ENCODE measurements around the gene CCR7. TPM values are rescaled to one million over a fixed set of nuclear protein-coding genes. Genes with fewer than 3 reads are reported as not detected.

CCR7 gene
- total RNA-seq, 1 donor = not detected

DNA sequence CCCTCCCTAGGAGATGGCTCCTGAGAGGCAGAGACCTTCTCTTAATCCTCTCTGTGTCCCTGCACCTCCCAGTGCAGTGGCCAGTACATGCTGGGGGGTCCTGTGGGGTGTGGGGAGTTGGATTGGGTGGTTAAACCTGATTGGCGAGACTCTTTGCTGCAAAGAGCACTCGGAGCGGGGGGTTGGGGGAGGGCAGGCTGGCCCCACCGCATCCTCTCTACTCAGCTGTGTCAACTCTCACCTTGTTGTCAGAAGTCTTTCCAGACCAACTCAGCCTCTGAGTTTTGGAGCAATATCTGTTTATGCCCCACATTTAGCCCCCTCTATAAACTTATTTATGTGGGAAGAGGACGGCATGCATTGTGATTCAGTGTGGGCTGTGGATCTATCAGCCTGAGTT, 42.4 kb upstream of the CCR7 start:
- TF ChIP-seq CTCF (IDR thresholded peaks at IDR 0.05; ENCODE audit: extremely low read depth, low read depth, low read length) = no peak
- no peak overlapping the region for H3K4me2 ChIP-seq (ENCODE audit: insufficient read depth, low read length)
- no peaks in the 10 kb centered on the region for H3K27me3 ChIP-seq (ENCODE audit: insufficient read depth, low read length)
- H3K27ac ChIP-seq (ENCODE audit: low read depth, low read length) = no peak overlapping the region
- no peaks in the 10 kb centered on the region for H3K9me3 ChIP-seq (ENCODE audit: low read depth, low read length)
- H3K36me3 ChIP-seq (ENCODE audit: insufficient read depth, low read length) = no peaks in the 10 kb centered on the region
- no peaks in the 10 kb centered on the region for H4K20me1 ChIP-seq (ENCODE audit: insufficient read depth, low read length)
- no peak overlapping the region for H3K4me3 ChIP-seq (ENCODE audit: insufficient read depth, low read length)
- H2AFZ ChIP-seq (ENCODE audit: low read length) = no peak overlapping the region
- H3K4me1 ChIP-seq (ENCODE audit: insufficient read depth, low read length) = peaks cover 2% of the 10 kb centered on the region
- no peak for DNase-seq (ENCODE audit: insufficient read length, low spot score, missing footprints)
- H3K79me2 ChIP-seq (ENCODE audit: insufficient read depth, low read length) = no peaks in the 10 kb centered on the region

DNA sequence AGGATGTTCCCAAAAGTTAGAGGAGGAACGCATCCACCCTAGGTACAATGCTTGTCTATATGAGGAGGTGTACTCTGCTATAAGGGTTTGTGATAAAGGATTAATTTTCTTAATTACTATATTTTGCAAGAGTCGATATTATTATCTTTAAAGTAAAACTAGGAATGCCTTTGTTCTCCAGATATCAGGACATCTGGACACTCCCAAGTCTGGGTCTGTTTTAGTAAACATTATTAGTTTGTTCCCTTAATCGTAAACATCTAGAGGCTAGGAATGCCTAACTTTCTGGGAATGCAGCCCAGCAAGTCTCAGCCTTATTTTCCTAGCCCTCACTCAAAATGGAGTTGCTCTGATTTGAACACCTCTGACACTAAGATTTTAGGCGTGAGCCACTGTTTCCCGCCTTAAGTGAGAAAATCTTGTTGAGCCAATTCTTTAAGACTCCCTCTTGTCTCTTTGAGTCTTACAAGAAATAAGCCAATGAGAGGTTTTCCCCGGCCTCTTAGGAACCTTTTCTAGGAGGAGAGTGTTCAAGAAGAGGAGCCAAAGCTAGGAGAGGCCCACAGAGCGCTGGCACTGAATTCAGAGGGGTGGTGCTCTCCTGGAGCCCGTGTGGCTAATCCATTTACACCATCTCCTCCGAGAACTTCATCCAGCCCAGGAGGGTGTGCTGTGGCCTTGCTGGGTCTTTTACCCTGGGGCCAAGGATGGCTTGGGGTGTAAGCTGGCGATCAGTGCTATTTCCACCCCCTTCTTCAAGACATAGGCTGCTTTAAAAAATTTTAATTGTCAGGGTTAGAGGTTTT, 41.5 kb upstream of the CCR7 start:
- no peaks in the 10 kb centered on the region for H3K27me3 ChIP-seq (ENCODE audit: insufficient read depth, low read length)
- no peaks in the 10 kb centered on the region for H3K4me1 ChIP-seq (ENCODE audit: insufficient read depth, low read length)
- no peak overlapping the region for H2AFZ ChIP-seq (ENCODE audit: low read length)
- no peak for TF ChIP-seq CTCF (IDR thresholded peaks at IDR 0.05; ENCODE audit: extremely low read depth, low read depth, low read length)
- H3K4me2 ChIP-seq (ENCODE audit: insufficient read depth, low read length) = no peak overlapping the region
- H3K4me3 ChIP-seq (ENCODE audit: insufficient read depth, low read length) = no peak overlapping the region
- H4K20me1 ChIP-seq (ENCODE audit: insufficient read depth, low read length) = no peaks in the 10 kb centered on the region
- H3K79me2 ChIP-seq (ENCODE audit: insufficient read depth, low read length) = no peaks in the 10 kb centered on the region
- no peaks in the 10 kb centered on the region for H3K36me3 ChIP-seq (ENCODE audit: insufficient read depth, low read length)
- no peak overlapping the region for H3K27ac ChIP-seq (ENCODE audit: low read depth, low read length)
- DNase-seq (ENCODE audit: insufficient read length, low spot score, missing footprints) = no peak
- H3K9me3 ChIP-seq (ENCODE audit: low read depth, low read length) = no peaks in the 10 kb centered on the region

DNA sequence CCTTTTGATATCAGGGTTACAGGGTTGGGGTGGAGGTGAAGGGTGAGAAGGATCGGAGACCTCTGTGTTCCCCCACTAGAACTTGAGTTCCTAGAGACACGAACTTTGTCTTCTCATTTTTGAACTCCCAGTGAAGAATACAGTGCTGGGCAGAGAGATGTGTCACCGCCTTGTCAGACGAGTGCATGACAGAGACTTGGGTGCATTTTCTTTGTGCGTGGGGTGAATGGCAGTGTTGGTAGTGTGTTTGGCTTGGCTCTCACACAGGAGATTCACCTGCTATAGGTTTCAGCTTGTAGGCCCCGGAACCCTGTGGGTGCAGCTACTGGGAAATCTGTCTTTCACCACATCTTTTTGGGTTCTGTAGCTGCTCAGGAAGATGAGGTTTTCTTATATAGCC, 40.0 kb upstream of the CCR7 start:
- no peaks in the 10 kb centered on the region for H3K4me1 ChIP-seq (ENCODE audit: insufficient read depth, low read length)
- no peak overlapping the region for H3K27ac ChIP-seq (ENCODE audit: low read depth, low read length)
- TF ChIP-seq CTCF (IDR thresholded peaks at IDR 0.05; ENCODE audit: extremely low read depth, low read depth, low read length) = no peak
- no peak overlapping the region for H3K4me3 ChIP-seq (ENCODE audit: insufficient read depth, low read length)
- H3K27me3 ChIP-seq (ENCODE audit: insufficient read depth, low read length) = peaks cover 4% of the 10 kb centered on the region
- no peaks in the 10 kb centered on the region for H4K20me1 ChIP-seq (ENCODE audit: insufficient read depth, low read length)
- no peaks in the 10 kb centered on the region for H3K36me3 ChIP-seq (ENCODE audit: insufficient read depth, low read length)
- no peak for DNase-seq (ENCODE audit: insufficient read length, low spot score, missing footprints)
- no peak overlapping the region for H2AFZ ChIP-seq (ENCODE audit: low read length)
- H3K4me2 ChIP-seq (ENCODE audit: insufficient read depth, low read length) = no peak overlapping the region
- H3K79me2 ChIP-seq (ENCODE audit: insufficient read depth, low read length) = no peaks in the 10 kb centered on the region
- H3K9me3 ChIP-seq (ENCODE audit: low read depth, low read length) = no peaks in the 10 kb centered on the region

GRCh38 chr17:40604327-40605080, 39.2 kb upstream of the CCR7 start:
- Histone ChIP-seq H3K4me3 (ENCODE audit: insufficient read depth, low read length) (no peak overlapping the region), H3K9me3 (ENCODE audit: low read depth, low read length) (no peaks in the 10 kb centered on the region), H4K20me1 (ENCODE audit: insufficient read depth, low read length) (no peaks in the 10 kb centered on the region), H3K4me2 (ENCODE audit: insufficient read depth, low read length) (no peak overlapping the region), H3K4me1 (ENCODE audit: insufficient read depth, low read length) (peaks cover 2% of the 10 kb centered on the region), H2AFZ (ENCODE audit: low read length) (no peak overlapping the region), H3K79me2 (ENCODE audit: insufficient read depth, low read length) (no peaks in the 10 kb centered on the region), H3K27me3 (ENCODE audit: insufficient read depth, low read length) (peaks cover 4% of the 10 kb centered on the region), H3K27ac (ENCODE audit: low read depth, low read length) (no peak overlapping the region), H3K36me3 (ENCODE audit: insufficient read depth, low read length) (no peaks in the 10 kb centered on the region)
- no peak for DNase-seq (ENCODE audit: insufficient read length, low spot score, missing footprints)
- no peak for TF ChIP-seq CTCF (IDR thresholded peaks at IDR 0.05; ENCODE audit: extremely low read depth, low read depth, low read length)

Data from osteoblast (primary cell).